GM12874 (cell line): ENCODE data around the gene SMNDC1.

ENCODE experiments used
- TF ChIP-seq, protein P1 (sequence below): IDR thresholded peaks from 2 replicates; pipeline ENCODE4 v1.5.1; 2011; ENCODE audit warnings: low read depth, mild to moderate bottlenecking, control low read depth, low read length, moderate library complexity; ENCODE audit not compliant: insufficient read depth

Gene SMNDC1

GRCh38 chr10:110324805-110325280 is 20.1 kb upstream of the SMNDC1 start:
- TF ChIP-seq, protein P1, sequence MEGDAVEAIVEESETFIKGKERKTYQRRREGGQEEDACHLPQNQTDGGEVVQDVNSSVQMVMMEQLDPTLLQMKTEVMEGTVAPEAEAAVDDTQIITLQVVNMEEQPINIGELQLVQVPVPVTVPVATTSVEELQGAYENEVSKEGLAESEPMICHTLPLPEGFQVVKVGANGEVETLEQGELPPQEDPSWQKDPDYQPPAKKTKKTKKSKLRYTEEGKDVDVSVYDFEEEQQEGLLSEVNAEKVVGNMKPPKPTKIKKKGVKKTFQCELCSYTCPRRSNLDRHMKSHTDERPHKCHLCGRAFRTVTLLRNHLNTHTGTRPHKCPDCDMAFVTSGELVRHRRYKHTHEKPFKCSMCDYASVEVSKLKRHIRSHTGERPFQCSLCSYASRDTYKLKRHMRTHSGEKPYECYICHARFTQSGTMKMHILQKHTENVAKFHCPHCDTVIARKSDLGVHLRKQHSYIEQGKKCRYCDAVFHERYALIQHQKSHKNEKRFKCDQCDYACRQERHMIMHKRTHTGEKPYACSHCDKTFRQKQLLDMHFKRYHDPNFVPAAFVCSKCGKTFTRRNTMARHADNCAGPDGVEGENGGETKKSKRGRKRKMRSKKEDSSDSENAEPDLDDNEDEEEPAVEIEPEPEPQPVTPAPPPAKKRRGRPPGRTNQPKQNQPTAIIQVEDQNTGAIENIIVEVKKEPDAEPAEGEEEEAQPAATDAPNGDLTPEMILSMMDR = no peak

DNA sequence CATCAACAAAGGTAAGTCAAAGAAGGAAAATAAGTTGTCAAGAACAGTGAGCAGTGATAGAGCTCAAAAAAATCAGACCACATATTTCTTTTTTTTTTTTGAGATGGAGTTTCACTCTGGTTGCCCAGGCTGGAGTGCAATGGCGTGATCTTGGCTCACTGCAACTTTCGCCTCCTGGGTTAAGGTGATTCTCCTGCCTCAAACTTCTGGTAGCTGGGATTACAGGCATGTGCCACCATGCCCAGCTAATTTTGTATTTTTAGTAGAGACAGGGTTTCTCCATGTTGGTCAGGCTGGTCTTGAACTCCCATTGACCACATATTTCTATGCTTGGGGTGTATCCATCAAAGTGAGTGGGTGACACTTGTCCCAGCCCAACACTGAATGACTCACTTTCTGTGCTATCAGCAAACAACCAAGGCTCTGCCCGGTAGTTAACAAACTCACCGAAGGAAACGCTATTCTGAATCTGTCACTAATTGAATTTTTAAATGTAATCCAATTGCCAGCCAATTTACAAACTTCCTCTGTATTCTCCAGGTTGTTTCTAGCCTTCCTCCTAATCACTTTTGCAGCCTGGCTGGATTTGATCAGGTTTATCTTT is 19.6 kb upstream of the SMNDC1 start:
- TF ChIP-seq, protein P1 = no peak

GRCh38 chr10:110323503-110323902 is 18.8 kb upstream of the SMNDC1 start:
- TF ChIP-seq, protein P1 = no peak

- TF ChIP-seq, protein P1 = no peak
Observed at GRCh38 chr10:110321869-110322620, 17.3 kb upstream of the SMNDC1 start.

GRCh38 chr10:110317866-110318850 is 13.4 kb upstream of the SMNDC1 start:
- TF ChIP-seq, protein P1 = no peak

- TF ChIP-seq, protein P1 = no peak
Observed at GRCh38 chr10:110313674-110314073, 9.0 kb upstream of the SMNDC1 start.

DNA sequence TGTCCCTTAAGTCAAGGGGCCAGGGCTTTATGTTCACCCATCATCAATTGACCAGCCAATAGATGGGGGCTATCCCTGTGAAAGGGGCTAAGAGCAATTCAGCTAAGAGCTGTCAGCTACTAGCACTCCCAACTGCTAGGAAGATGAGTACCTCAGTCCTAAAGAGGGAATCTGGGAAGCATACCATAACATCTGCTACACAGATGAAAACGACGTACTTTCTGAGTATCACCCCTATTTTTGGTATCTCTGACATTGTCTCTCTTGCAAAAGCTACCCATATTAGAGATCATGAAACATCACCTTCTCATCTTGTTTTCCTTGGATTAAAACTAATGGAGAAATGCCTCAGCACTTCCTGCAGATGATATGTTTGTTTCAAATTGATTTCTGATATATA is 7.5 kb upstream of the SMNDC1 start:
- TF ChIP-seq, protein P1 = no peak
